ENCODE data around the gene HNRNPUL2.
"Not testable (repeated sequence)": the region's sequence is repeated elsewhere in the genome, so short reads cannot be mapped to it uniquely, and the experiment has no call there.

DNA sequence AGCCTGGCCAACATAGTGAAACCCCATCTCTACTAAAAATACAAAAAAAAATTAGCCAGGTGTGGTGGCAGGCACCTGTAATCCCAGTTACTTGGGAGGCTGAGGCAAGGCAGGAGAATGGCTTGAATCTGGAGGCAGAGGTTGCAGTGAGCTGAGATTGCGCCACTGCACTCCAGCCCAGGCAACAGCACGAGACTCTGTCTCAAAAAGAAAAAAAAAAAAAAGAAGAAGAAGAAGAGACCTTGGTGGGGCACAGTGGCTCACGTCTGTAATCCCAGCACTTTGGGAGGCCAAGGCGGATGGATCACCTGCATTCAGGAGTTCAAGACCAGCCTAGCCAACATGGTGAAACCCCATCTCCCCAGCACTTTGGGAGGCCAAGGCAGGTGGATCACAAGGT is 23.3 kb downstream of the HNRNPUL2 start:
- not testable (repeated sequence) for TF ChIP-seq CHD1 (IDR thresholded peaks at IDR 0.05; ENCODE audit: low read depth, low read length); MAZ (IDR thresholded peaks at IDR 0.05; ENCODE audit: borderline replicate concordance, low read depth, low read length); POLR2A (IDR thresholded peaks at IDR 0.05; ENCODE audit: low read depth, low read length); MXI1 (IDR thresholded peaks at IDR 0.05; ENCODE audit: borderline replicate concordance, low read depth, low read length); RAD21 (IDR thresholded peaks at IDR 0.05; ENCODE audit: low read length)
- TF ChIP-seq, protein P1, sequence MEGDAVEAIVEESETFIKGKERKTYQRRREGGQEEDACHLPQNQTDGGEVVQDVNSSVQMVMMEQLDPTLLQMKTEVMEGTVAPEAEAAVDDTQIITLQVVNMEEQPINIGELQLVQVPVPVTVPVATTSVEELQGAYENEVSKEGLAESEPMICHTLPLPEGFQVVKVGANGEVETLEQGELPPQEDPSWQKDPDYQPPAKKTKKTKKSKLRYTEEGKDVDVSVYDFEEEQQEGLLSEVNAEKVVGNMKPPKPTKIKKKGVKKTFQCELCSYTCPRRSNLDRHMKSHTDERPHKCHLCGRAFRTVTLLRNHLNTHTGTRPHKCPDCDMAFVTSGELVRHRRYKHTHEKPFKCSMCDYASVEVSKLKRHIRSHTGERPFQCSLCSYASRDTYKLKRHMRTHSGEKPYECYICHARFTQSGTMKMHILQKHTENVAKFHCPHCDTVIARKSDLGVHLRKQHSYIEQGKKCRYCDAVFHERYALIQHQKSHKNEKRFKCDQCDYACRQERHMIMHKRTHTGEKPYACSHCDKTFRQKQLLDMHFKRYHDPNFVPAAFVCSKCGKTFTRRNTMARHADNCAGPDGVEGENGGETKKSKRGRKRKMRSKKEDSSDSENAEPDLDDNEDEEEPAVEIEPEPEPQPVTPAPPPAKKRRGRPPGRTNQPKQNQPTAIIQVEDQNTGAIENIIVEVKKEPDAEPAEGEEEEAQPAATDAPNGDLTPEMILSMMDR (conservative IDR thresholded peaks at IDR 0.05; ENCODE audit: low read depth, low read length) = not testable (repeated sequence)

Measured in IMR-90 (cell line).